Lung (tissue), 12 donors: ENCODE results near the gene RAB38. TPM values are rescaled to one million over a fixed set of nuclear protein-coding genes. Genes with fewer than 3 reads are reported as not detected.

ENCODE experiments used
- ATAC-seq: fragments of 200-7000 bp; cut with Tn5 transposase; one replicate; pipeline ENCODE4 v1.9.1; 2020; ENCODE audit warnings: moderate number of reproducible peaks; ENCODE audit not compliant: insufficient read depth, low FRiP score
- DNase-seq, 3 donors: peaks; one replicate each; pipeline ENCODE4 v3.0.0-alpha.2; 2013 to 2017
- H3K27ac ChIP-seq, 2 donors: one replicate each; pipeline ENCODE4 v1.5.1; 2013; ENCODE audit warnings: mild to moderate bottlenecking in 2 of 2, moderate library complexity in 2 of 2, control low read depth in 1 of 2, inconsistent platforms in 1 of 2, low read depth in 1 of 2, low read length in 1 of 2
- H3K27me3 ChIP-seq, 3 donors: one replicate each; pipeline ENCODE4 v1.5.1; 2013; ENCODE audit warnings: low read length in 2 of 3; ENCODE audit not compliant: control insufficient read depth in 3 of 3, insufficient read depth in 3 of 3
- H3K36me3 ChIP-seq, 4 donors: one replicate each; pipeline ENCODE4 v1.5.1; 2013; ENCODE audit warnings: low read length in 4 of 4, mild to moderate bottlenecking in 1 of 4, moderate library complexity in 1 of 4; ENCODE audit not compliant: control insufficient read depth in 4 of 4, insufficient read depth in 4 of 4
- H3K4me1 ChIP-seq, 5 donors: one replicate each; pipeline ENCODE4 v1.5.1; 2013; ENCODE audit warnings: low read length in 5 of 5, mild to moderate bottlenecking in 2 of 5, moderate library complexity in 1 of 5; ENCODE audit not compliant: control insufficient read depth in 5 of 5, insufficient read depth in 5 of 5
- H3K4me3 ChIP-seq: one replicate; pipeline ENCODE4 v1.5.1; 2013; ENCODE audit warnings: mild to moderate bottlenecking, control low read depth, moderate library complexity
- H3K9ac ChIP-seq, 2 donors: one replicate each; pipeline ENCODE4 v1.5.1; 2013; ENCODE audit warnings: low read length in 2 of 2, control low read depth in 1 of 2; ENCODE audit not compliant: insufficient read depth in 1 of 2
- H3K9me3 ChIP-seq, 4 donors: one replicate each; pipeline ENCODE4 v1.5.1; 2013; ENCODE audit warnings: low read length in 3 of 4, mild to moderate bottlenecking in 1 of 4, moderate library complexity in 1 of 4; ENCODE audit not compliant: control insufficient read depth in 4 of 4, insufficient read depth in 3 of 4
- CTCF ChIP-seq: IDR thresholded peaks from 2 replicates; pipeline ENCODE4 v1.5.1; 2012; ENCODE audit warnings: mild to moderate bottlenecking; ENCODE audit errors: control extremely low read depth, extremely low read depth
- WGBS, 2 donors: extraction: QIAGEN DNeasy Blood & Tissue Kit; methylation state at CpG; one replicate each; pipeline ENCODE4 v1.1.7; 2013; 5-methylcytosine and 5-hydroxymethylcytosine counted together
- polyA plus RNA-seq, 2 donors: library from polyadenylated mRNA; stranded (reverse); fragments of 200-250 nt; gene quantifications; one replicate each; pipeline ENCODE4 v1.2.1, GENCODE V29; 2013
- total RNA-seq, 2 donors: library from RNA; depleted of rRNA in 1 of 2; stranded (reverse); fragments of >200 nt in 1 of 2; gene quantifications; one replicate each; pipeline ENCODE4 v1.2.1, GENCODE V29; 2014 to 2021
- donor health status: control.
- donor health status: control.
- donor health status: Bipolar disorder and iron deficiency.
- donor health status: healthy.
- donor health status: DM: yes; HTN: yes; CAD: no.

The RAB38 gene
- total and polyA plus RNA-seq, 4 donors: 4.7 to 11.7 (median 7.5) TPM

GRCh38 chr11:88087337-88087736, 87.9 kb downstream of the RAB38 start:
- WGBS, 2 donors: 78 to 94% methylated on average over 3 of the region's 3 CpGs
- no peak overlapping the region for H3K9ac ChIP-seq
- ATAC-seq: no peak

GRCh38 chr11:88086297-88086696, 88.9 kb downstream of the RAB38 start:
- H3K27me3 ChIP-seq: no peaks in the 10 kb centered on the region
- no peaks in the 10 kb centered on the region for H3K4me1 ChIP-seq
- H3K4me3 ChIP-seq: no peak overlapping the region
- H3K27ac ChIP-seq: no peak overlapping the region
- ATAC-seq (no peak), DNase-seq (no peak)
- H3K36me3 ChIP-seq: no peaks in the 10 kb centered on the region
- 88 to 97% methylated on average over 2 of the region's 2 CpGs for WGBS, 2 donors
- no peak for TF ChIP-seq CTCF
- H3K9ac ChIP-seq: no peak overlapping the region
- peaks cover 0 to 3% (median 0%) of the 10 kb centered on the region in 4 donors for H3K9me3 ChIP-seq

More at GRCh38 chr11:88087337-88087736, 87.9 kb downstream of the RAB38 start:
- H3K27ac ChIP-seq: no peak overlapping the region
- no peak for TF ChIP-seq CTCF
- H3K27me3 ChIP-seq: no peaks in the 10 kb centered on the region
- H3K9me3 ChIP-seq: peaks cover 0 to 3% (median 0%) of the 10 kb centered on the region in 4 donors
- no peaks in the 10 kb centered on the region for H3K36me3 ChIP-seq
- no peak for DNase-seq
- H3K4me3 ChIP-seq: no peak overlapping the region
- no peaks in the 10 kb centered on the region for H3K4me1 ChIP-seq

- no peaks in the 10 kb centered on the region for H3K4me1 ChIP-seq
- no peak overlapping the region for H3K4me3 ChIP-seq
- DNase-seq (no peak), ATAC-seq (no peak)
- H3K27ac ChIP-seq: no peak overlapping the region
- H3K27me3 ChIP-seq: no peaks in the 10 kb centered on the region
- H3K36me3 ChIP-seq: no peaks in the 10 kb centered on the region
- no peak overlapping the region for H3K9ac ChIP-seq
- TF ChIP-seq CTCF: no peak
- peaks cover 0 to 3% (median 1%) of the 10 kb centered on the region in 4 donors for H3K9me3 ChIP-seq
- WGBS, 2 donors: 58 to 78% methylated on average over 1 of the region's 1 CpG
These were observed 104.8 kb downstream of the RAB38 start for GRCh38 chr11:88070437-88070836.

- Histone ChIP-seq H3K9me3 (peaks cover 0 to 3% (median 1%) of the 10 kb centered on the region in 4 donors), H3K27me3 (no peaks in the 10 kb centered on the region), H3K4me1 (no peaks in the 10 kb centered on the region), H3K27ac (no peak overlapping the region), H3K9ac (no peak overlapping the region), H3K4me3 (no peak overlapping the region), H3K36me3 (no peaks in the 10 kb centered on the region)
- no peak for DNase-seq
- ATAC-seq: no peak
- TF ChIP-seq CTCF: no peak
- 90 to 91% methylated on average over 22 to 27 of the region's 27 CpGs for WGBS, 2 donors
These were observed 106.2 kb downstream of the RAB38 start for GRCh38 chr11:88068848-88069554.
